Right hindlimb (tissue), 1 donor: ENCODE data around the gene STX1B.
"Not testable (repeated sequence)": the region's sequence is repeated elsewhere in the genome, so short reads cannot be mapped to it uniquely, and the experiment has no call there.

ENCODE experiments used
- DNase-seq: peaks from one replicate; pipeline ENCODE4 v3.0.0-alpha.2; 2018

The STX1B gene

GRCh38 chr16:30949650-30950515, 60.6 kb downstream of the STX1B start:
- DNase-seq, result peak; percentile 83

- DNase-seq, result peak; percentile 84
Measured at GRCh38 chr16:30948667-30949649, 61.5 kb downstream of the STX1B start, which contains the start of gene ORAI3. Gene ORAI3 (plus strand): TSS chr16:30949068. CDS start chr16:30949290, 222 bp downstream.

- DNase-seq, result peak; percentile 96
Measured at GRCh38 chr16:30947859-30948666, 62.4 kb downstream of the STX1B start.

GRCh38 chr16:30947541-30947858, 62.9 kb downstream of the STX1B start:
- no peak for DNase-seq

GRCh38 chr16:30946671-30947540, 63.5 kb downstream of the STX1B start:
- DNase-seq, result peak; percentile 51

GRCh38 chr16:30944352-30944751, 66.1 kb downstream of the STX1B start:
- no peak for DNase-seq

GRCh38 chr16:30942426-30942806, 68.0 kb downstream of the STX1B start:
- no peak for DNase-seq

GRCh38 chr16:30941600-30942425, 68.6 kb downstream of the STX1B start:
- peak; percentile 68 for DNase-seq

GRCh38 chr16:30939571-30939970, 70.9 kb downstream of the STX1B start:
- DNase-seq, result not testable (repeated sequence)
